Tibial artery (tissue), 4 donors: ENCODE results near the gene HES2.
"Not testable (repeated sequence)": the region's sequence is repeated elsewhere in the genome, so short reads cannot be mapped to it uniquely, and the experiment has no call there.

Experiments used
- DNase-seq, 2 donors: peaks; one replicate each; pipeline ENCODE4 v3.0.0-alpha.2; 2019
- H3K27ac ChIP-seq, 2 donors: fragments of 200-600 bp; sonication (generic) in 1 of 2; 1 replicate in 1 of 2; 2 replicates in 1 of 2; pipeline ENCODE4 v1.5.1; 2018 to 2019; ENCODE audit warnings: mild to moderate bottlenecking in 1 of 2
- H3K27me3 ChIP-seq, 2 donors: fragments of 200-600 bp; sonication (generic) in 1 of 2; one replicate each; pipeline versions ENCODE4 v1.5.1 to v1.6.0; 2016 to 2019
- H3K36me3 ChIP-seq, 3 donors: fragments of 200-600 bp; sonication (generic) in 2 of 3; one replicate each; pipeline ENCODE4 v1.5.1; 2016 to 2019; ENCODE audit warnings: mild to moderate bottlenecking in 2 of 3
- H3K4me1 ChIP-seq, 4 donors: fragments of 200-600 bp; sonication (generic) in 2 of 4; 1 replicate in 3 of 4; 2 replicates in 1 of 4; pipeline ENCODE4 v1.5.1; 2016 to 2019
- H3K4me3 ChIP-seq, 2 donors: fragments of 200-600 bp; sonication (generic) in 1 of 2; 1 replicate in 1 of 2; 2 replicates in 1 of 2; pipeline ENCODE4 v1.5.1; 2018 to 2019; ENCODE audit warnings: mild to moderate bottlenecking in 2 of 2
- H3K9me3 ChIP-seq, 3 donors: fragments of 200-600 bp; sonication (generic) in 1 of 3; one replicate each; pipeline ENCODE4 v1.5.1; 2016 to 2019
- intact Hi-C: fragments of 100-400 bp; cut with DNase I; formaldehyde crosslinking; loops from one replicate; pipeline ENCODE4 v1.15.0; 2023; ENCODE audit warnings: low total_unique reads
- TF ChIP-seq, protein P1 (sequence below), 2 experiments: fragments of 200-600 bp in 1 of 2; fragments of 450-650 bp in 1 of 2; IDR thresholded peaks; one replicate each; pipeline ENCODE4 v1.5.1; 2017 to 2019; ENCODE audit warnings: antibody characterized with exemption in 2 of 2, mild to moderate bottlenecking in 1 of 2, moderate library complexity in 1 of 2

HES2 gene

DNA sequence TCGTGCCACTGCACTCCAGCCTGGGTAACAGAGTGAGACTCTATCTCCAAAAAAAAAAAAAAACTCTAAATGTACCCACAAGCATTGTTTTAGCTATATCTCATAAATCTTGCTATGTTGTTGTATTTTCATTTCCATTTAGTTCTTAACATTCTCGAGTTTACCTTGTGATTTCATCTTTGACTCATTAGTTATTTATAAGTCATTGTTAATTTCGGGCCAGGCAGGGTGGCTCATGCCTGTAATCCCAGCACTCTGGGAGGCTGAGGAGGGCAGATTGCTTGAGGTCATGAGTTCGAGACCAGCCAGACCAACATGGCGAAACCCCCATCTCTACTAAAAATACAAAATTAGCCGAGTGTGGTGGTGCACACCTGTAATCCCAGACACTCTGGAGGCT is 11.7 kb downstream of the HES2 start:
- DNase-seq: no peak
- peaks cover 0 to 49% of the 10 kb centered on the region in 2 donors for H3K27me3 ChIP-seq
- intact Hi-C loops: no loop called here

DNA sequence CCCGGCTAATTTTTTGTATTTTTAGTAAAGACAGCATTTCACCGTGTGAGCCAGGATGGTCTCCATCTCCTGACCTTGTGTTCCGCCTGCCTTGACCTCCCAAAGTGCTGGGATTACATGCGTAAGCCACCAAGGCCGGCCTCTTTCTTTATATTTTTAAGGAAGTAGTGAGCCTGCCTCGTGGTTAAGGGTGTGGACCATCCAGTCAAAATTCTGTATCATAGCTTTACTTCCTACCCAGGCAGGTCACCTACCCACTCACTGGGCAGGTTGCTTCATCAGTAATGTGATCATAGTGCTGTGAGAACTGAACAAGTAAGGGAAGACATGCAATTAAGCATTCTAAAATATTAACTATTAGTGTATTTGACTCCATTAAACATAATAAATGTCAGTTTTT is 18.0 kb downstream of the HES2 start:
- no peak for DNase-seq
- intact Hi-C loops: no loop called here
- TF ChIP-seq, protein P1, sequence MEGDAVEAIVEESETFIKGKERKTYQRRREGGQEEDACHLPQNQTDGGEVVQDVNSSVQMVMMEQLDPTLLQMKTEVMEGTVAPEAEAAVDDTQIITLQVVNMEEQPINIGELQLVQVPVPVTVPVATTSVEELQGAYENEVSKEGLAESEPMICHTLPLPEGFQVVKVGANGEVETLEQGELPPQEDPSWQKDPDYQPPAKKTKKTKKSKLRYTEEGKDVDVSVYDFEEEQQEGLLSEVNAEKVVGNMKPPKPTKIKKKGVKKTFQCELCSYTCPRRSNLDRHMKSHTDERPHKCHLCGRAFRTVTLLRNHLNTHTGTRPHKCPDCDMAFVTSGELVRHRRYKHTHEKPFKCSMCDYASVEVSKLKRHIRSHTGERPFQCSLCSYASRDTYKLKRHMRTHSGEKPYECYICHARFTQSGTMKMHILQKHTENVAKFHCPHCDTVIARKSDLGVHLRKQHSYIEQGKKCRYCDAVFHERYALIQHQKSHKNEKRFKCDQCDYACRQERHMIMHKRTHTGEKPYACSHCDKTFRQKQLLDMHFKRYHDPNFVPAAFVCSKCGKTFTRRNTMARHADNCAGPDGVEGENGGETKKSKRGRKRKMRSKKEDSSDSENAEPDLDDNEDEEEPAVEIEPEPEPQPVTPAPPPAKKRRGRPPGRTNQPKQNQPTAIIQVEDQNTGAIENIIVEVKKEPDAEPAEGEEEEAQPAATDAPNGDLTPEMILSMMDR (IDR thresholded peaks at IDR 0.05): no peak
- H3K36me3 ChIP-seq: no peaks in the 10 kb centered on the region
- no peaks in the 10 kb centered on the region for H3K9me3 ChIP-seq
- no peaks in the 10 kb centered on the region for H3K4me1 ChIP-seq
- no peak overlapping the region for H3K27ac ChIP-seq
- H3K4me3 ChIP-seq: no peak overlapping the region
- peaks cover 0 to 29% of the 10 kb centered on the region in 2 donors for H3K27me3 ChIP-seq

More for the DNA sequence above, 11.7 kb downstream of the HES2 start:
- H3K4me3 ChIP-seq: no peak overlapping the region
- no peaks in the 10 kb centered on the region for H3K4me1 ChIP-seq
- H3K36me3 ChIP-seq: no peaks in the 10 kb centered on the region
- H3K9me3 ChIP-seq: no peaks in the 10 kb centered on the region
- TF ChIP-seq, protein P1 (IDR thresholded peaks at IDR 0.05): no peak
- H3K27ac ChIP-seq: no peak overlapping the region

DNA sequence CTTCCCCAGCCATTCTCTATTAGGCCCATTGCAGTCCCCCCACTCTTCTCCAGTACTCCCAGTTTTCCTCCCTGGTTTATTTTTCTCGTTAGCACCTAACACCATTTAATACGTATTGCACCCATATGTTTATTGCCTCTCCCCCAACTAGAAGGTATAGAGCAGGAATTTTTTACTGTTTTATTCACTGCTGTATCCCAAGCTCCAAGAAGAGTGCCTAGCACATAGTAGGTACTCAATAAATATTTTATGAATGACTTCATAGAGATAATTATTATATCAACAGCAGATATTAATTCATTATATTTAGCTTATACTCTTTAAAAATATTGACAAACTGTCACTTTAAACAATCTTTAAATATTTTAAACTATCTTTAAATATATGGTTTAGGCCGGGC is 20.4 kb downstream of the HES2 start:
- no peak overlapping the region for H3K4me3 ChIP-seq
- H3K9me3 ChIP-seq: no peaks in the 10 kb centered on the region
- no peak overlapping the region for H3K27ac ChIP-seq
- H3K27me3 ChIP-seq: peaks cover 0 to 21% of the 10 kb centered on the region in 2 donors
- DNase-seq: no peak
- peaks cover 0 to 2% (median under 1%) of the 10 kb centered on the region in 4 donors for H3K4me1 ChIP-seq
- TF ChIP-seq, protein P1 (IDR thresholded peaks at IDR 0.05): no peak
- intact Hi-C loops: no loop called here
- H3K36me3 ChIP-seq: no peaks in the 10 kb centered on the region

DNA sequence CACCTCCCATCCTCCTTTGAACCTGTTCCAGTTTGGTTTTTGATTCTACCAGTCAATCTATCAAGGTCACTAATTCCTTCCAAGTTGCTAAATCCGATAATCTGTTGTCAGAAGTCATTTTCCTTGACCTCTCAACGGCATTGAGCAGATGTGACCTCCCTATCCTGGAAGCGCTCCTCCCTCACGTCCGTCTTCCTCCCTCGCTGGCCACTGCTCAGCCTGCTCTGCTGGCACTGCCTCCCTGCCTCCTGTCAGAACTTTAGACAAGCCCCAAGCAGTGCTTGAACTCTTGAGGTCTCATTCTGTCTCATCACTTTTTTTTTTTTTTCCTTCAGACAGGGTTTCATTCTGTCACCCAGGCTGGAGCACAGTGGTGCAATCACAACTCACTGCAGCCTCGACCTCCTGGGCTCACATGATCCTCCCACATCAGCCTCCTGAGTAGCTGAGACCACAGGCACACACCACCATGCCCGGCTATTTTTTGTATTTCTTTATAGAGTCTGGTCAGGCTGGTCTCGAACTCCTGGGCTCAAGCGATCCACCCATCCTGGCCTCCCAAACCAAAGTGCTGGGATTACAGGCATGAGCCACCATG is 21.8 kb downstream of the HES2 start:
- H3K9me3 ChIP-seq: no peaks in the 10 kb centered on the region
- H3K27me3 ChIP-seq: peaks cover 0 to 19% of the 10 kb centered on the region in 2 donors
- H3K27ac ChIP-seq: no peak overlapping the region
- TF ChIP-seq, protein P1 (IDR thresholded peaks at IDR 0.05): no peak
- H3K4me1 ChIP-seq: peaks cover 0 to 6% (median 4%) of the 10 kb centered on the region in 4 donors
- intact Hi-C loops: no loop called here
- no peak overlapping the region for H3K4me3 ChIP-seq
- no peaks in the 10 kb centered on the region for H3K36me3 ChIP-seq
- no peak for DNase-seq

DNA sequence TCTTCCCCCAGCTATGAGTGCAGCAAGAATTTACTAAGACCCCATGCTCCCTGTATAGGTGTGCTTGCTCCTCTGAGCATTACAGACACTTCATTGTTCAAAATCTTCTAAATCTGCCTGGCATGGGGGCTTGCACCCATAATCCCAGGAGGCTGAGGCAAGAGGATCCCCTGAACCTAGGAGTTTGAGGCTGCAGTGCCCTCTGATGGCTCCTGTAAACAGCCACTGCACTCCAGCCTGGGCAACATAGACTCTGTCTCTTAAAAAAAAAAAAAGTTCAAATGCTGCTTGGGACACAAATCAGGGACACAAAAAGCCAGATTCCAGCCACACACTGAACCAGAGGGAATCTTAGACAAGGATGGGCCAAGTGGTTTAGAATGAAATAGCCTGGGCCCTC is 22.7 kb downstream of the HES2 start:
- peaks cover 0 to 15% (median 12%) of the 10 kb centered on the region in 4 donors for H3K4me1 ChIP-seq
- no peak overlapping the region for H3K4me3 ChIP-seq
- no peaks in the 10 kb centered on the region for H3K36me3 ChIP-seq
- intact Hi-C loops: no loop called here
- DNase-seq: no peak
- TF ChIP-seq, protein P1 (IDR thresholded peaks at IDR 0.05): no peak
- H3K27ac ChIP-seq: no peak overlapping the region
- no peaks in the 10 kb centered on the region for H3K9me3 ChIP-seq
- H3K27me3 ChIP-seq: peaks cover 0 to 16% of the 10 kb centered on the region in 2 donors

DNA sequence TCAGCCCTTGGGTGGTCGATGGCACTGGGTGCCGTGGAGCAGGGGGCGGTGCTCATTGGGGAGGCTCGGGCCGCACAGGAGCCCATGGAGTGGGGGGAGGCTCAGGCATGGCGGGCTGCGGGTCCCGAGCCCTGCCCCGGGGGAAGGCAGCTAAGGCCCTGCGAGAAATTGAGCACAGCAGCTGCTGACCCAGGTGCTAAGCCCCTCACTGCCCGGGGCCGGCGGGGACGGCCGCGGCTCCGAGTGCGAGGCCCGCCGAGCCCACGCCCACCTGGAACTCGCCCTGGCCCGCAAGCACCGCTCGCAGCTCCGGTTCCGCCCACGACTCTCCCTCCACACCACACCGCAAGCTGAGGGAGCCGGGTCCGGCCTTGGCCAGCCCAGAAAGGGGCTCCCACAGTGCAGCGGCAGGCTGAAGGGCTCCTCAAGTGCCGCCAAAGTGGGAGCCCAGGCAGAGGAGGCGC is 23.9 kb downstream of the HES2 start:
- Histone ChIP-seq H3K4me1 (peaks cover 0 to 18% (median 12%) of the 10 kb centered on the region in 4 donors), H3K27me3 (peaks cover 0 to 16% of the 10 kb centered on the region in 2 donors)
- H3K4me3 ChIP-seq, DNase-seq, H3K27ac ChIP-seq, H3K36me3 ChIP-seq, H3K9me3 ChIP-seq, intact Hi-C loops: not testable (repeated sequence)

DNA sequence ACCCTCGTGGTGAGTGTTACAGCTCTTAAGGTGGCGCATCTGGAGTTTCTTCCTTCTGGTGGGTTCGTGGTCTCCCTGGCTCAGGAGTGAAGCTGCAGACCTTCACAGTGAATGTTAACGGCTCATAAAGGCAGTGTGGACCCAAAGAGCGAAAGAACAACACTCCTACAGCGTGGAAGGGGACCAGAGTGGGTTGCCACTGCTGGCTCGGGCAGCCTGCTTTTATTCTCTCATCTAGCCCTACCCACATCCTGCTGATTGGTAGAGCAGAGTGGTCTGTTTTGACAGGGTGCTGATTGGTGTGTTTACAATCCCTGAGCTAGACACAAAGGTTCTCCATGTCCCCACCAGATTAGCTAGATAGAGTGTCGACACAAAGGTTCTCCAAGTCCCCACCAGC is 24.6 kb downstream of the HES2 start:
- not testable (repeated sequence) for DNase-seq

More for the DNA sequence above, 24.6 kb downstream of the HES2 start:
- H3K27ac ChIP-seq, H3K9me3 ChIP-seq, H3K4me3 ChIP-seq, intact Hi-C loops, H3K36me3 ChIP-seq: not testable (repeated sequence)
- H3K4me1 ChIP-seq: peaks cover 0 to 18% (median 12%) of the 10 kb centered on the region in 4 donors
- H3K27me3 ChIP-seq: peaks cover 0 to 13% of the 10 kb centered on the region in 2 donors
